HAP-1 (cell line): ENCODE measurements around the gene LCP1.
"Not testable (repeated sequence)": the region's sequence is repeated elsewhere in the genome, so short reads cannot be mapped to it uniquely, and the experiment has no call there.

Experiments used
- DNase-seq, 2 experiments: peaks; one replicate each; pipeline ENCODE4 v3.0.0-alpha.2; 2016 to 2020; ENCODE audit warnings: low spot score in 2 of 2
- H3K27me3 ChIP-seq: fragments of 250-450 bp; sonication (Bioruptor Pico); 2 replicates; pipeline ENCODE4 v1.5.1; 2020; ENCODE audit warnings: low read depth, mild to moderate bottlenecking, moderate library complexity
- H3K36me3 ChIP-seq: fragments of 250-450 bp; sonication (Bioruptor Pico); replicated peaks from 2 replicates; pipeline ENCODE4 v1.5.1; 2020; ENCODE audit warnings: mild to moderate bottlenecking
- H3K4me1 ChIP-seq: fragments of 250-450 bp; sonication (Bioruptor Pico); 2 replicates; pipeline ENCODE4 v1.5.1; 2020; ENCODE audit warnings: mild to moderate bottlenecking
- H3K4me3 ChIP-seq: fragments of 250-450 bp; sonication (Bioruptor Pico); 2 replicates; pipeline ENCODE4 v1.5.1; 2020; ENCODE audit warnings: mild to moderate bottlenecking, moderate library complexity
- H3K9me3 ChIP-seq: fragments of 250-450 bp; sonication (Bioruptor Pico); 2 replicates; pipeline ENCODE4 v1.5.1; 2020; ENCODE audit warnings: mild to moderate bottlenecking, moderate library complexity
- in situ Hi-C: fragments of 300-500 bp; cut with MboI; formaldehyde crosslinking; loops from 3 replicates; pipeline ENCODE4 v1.14.3; 2020; ENCODE audit warnings: low sequenced_read_pairs, inconsistent platforms, mixed read lengths

LCP1 gene

GRCh38 chr13:46181840-46182490 is at the start of gene LCP1:
LCP1 (minus strand) TSS chr13:46182177; CDS start chr13:46159662, 22,515 bp downstream.
- no peak within 1 kb of the TSS for H3K4me3 ChIP-seq
- H3K27me3 ChIP-seq = 0 out of 2 replicates have a peak, but pooled peaks cover under 1% of the 10 kb centered on the region
- no peaks in the 10 kb centered on the region for H3K4me1 ChIP-seq
- in situ Hi-C loops = no loop called here
- H3K9me3 ChIP-seq = no peaks in the 10 kb centered on the region
- no peak for DNase-seq
- H3K36me3 ChIP-seq = no peaks in the 10 kb centered on the region

- Histone ChIP-seq H3K36me3 (no peaks in the 10 kb centered on the region), H3K9me3 (no peaks in the 10 kb centered on the region), H3K27me3 (no peaks in the 10 kb centered on the region), H3K4me1 (no peaks in the 10 kb centered on the region), H3K4me3 (no peak overlapping the region)
- in situ Hi-C loops = no loop called here
- no peak for DNase-seq
These were observed 47.3 kb upstream of the LCP1 start for GRCh38 chr13:46229251-46229650.

GRCh38 chr13:46220234-46220633 is 38.3 kb upstream of the LCP1 start:
- H3K27me3 ChIP-seq, H3K4me3 ChIP-seq, H3K36me3 ChIP-seq, H3K4me1 ChIP-seq, in situ Hi-C loops, H3K9me3 ChIP-seq: not testable (repeated sequence)
- peak in 1 of 2 experiments; percentile 59 for DNase-seq

- H3K4me3 ChIP-seq, H3K27me3 ChIP-seq, H3K36me3 ChIP-seq, in situ Hi-C loops, DNase-seq, H3K9me3 ChIP-seq: not testable (repeated sequence)
- H3K4me1 ChIP-seq = peaks cover 11% of the 10 kb centered on the region
These were observed 32.8 kb upstream of the LCP1 start for GRCh38 chr13:46214741-46215140.

- no peak for DNase-seq
- Histone ChIP-seq H3K9me3 (no peaks in the 10 kb centered on the region), H3K4me3 (no peak overlapping the region), H3K36me3 (no peaks in the 10 kb centered on the region), H3K27me3 (no peaks in the 10 kb centered on the region), H3K4me1 (peaks cover 11% of the 10 kb centered on the region)
- in situ Hi-C loops = no loop called here
These were observed 31.3 kb upstream of the LCP1 start for GRCh38 chr13:46213242-46213641.

GRCh38 chr13:46211483-46212351 is 29.7 kb upstream of the LCP1 start, which contains the start of gene LRRC63:
LRRC63 (plus strand) TSS chr13:46211928; CDS start chr13:46213035, 1,107 bp downstream.
- Histone ChIP-seq H3K36me3 (no peaks in the 10 kb centered on the region), H3K4me1 (peaks cover 11% of the 10 kb centered on the region), H3K9me3 (no peaks in the 10 kb centered on the region), H3K4me3 (peak within 1 kb of the TSS; percentile 35), H3K27me3 (no peaks in the 10 kb centered on the region)
- peak; percentile 71 to 90 for DNase-seq
- in situ Hi-C loops = no loop called here

GRCh38 chr13:46211116-46211482 is 29.1 kb upstream of the LCP1 start:
- in situ Hi-C loops = no loop called here
- Histone ChIP-seq H3K36me3 (no peaks in the 10 kb centered on the region), H3K4me1 (peaks cover 11% of the 10 kb centered on the region), H3K9me3 (no peaks in the 10 kb centered on the region), H3K27me3 (no peaks in the 10 kb centered on the region), H3K4me3 (peak overlapping the region; percentile 35)
- DNase-seq = peak in 1 of 2 experiments; percentile 12

GRCh38 chr13:46210362-46211083 is 28.5 kb upstream of the LCP1 start:
- in situ Hi-C loops = no loop called here
- Histone ChIP-seq H3K36me3 (no peaks in the 10 kb centered on the region), H3K9me3 (no peaks in the 10 kb centered on the region), H3K4me3 (peak overlapping the region; percentile 35), H3K4me1 (peaks cover 11% of the 10 kb centered on the region), H3K27me3 (no peaks in the 10 kb centered on the region)
- peak in 1 of 2 experiments; percentile 22 for DNase-seq

GRCh38 chr13:46207828-46208227 is 25.9 kb upstream of the LCP1 start:
- Histone ChIP-seq H3K4me1 (peaks cover 11% of the 10 kb centered on the region), H3K4me3 (no peak overlapping the region), H3K9me3 (no peaks in the 10 kb centered on the region), H3K36me3 (no peaks in the 10 kb centered on the region), H3K27me3 (no peaks in the 10 kb centered on the region)
- DNase-seq = no peak
- in situ Hi-C loops = no loop called here

- DNase-seq = no peak
- Histone ChIP-seq H3K4me3 (no peak overlapping the region), H3K4me1 (peaks cover 4% of the 10 kb centered on the region; the same call in 1 of the 2 replicates), H3K9me3 (no peaks in the 10 kb centered on the region), H3K36me3 (no peaks in the 10 kb centered on the region), H3K27me3 (no peaks in the 10 kb centered on the region)
- in situ Hi-C loops = no loop called here
These were observed 24.2 kb upstream of the LCP1 start for GRCh38 chr13:46206143-46206542.

GRCh38 chr13:46202966-46203365 is 21.0 kb upstream of the LCP1 start:
- no peak for DNase-seq
- no peaks in the 10 kb centered on the region for H3K4me1 ChIP-seq
- in situ Hi-C loops = no loop called here
- no peaks in the 10 kb centered on the region for H3K9me3 ChIP-seq
- no peaks in the 10 kb centered on the region for H3K36me3 ChIP-seq
- H3K4me3 ChIP-seq = no peak overlapping the region
- no peaks in the 10 kb centered on the region for H3K27me3 ChIP-seq

- in situ Hi-C loops = no loop called here
- Histone ChIP-seq H3K4me1 (no peaks in the 10 kb centered on the region), H3K36me3 (no peaks in the 10 kb centered on the region), H3K9me3 (no peaks in the 10 kb centered on the region), H3K27me3 (no peaks in the 10 kb centered on the region), H3K4me3 (no peak overlapping the region)
- no peak for DNase-seq
These were observed 20.3 kb upstream of the LCP1 start for GRCh38 chr13:46202188-46202795.

- DNase-seq = no peak
- H3K27me3 ChIP-seq = no peaks in the 10 kb centered on the region
- in situ Hi-C loops = no loop called here
- H3K4me3 ChIP-seq = no peak overlapping the region
- H3K4me1 ChIP-seq = no peaks in the 10 kb centered on the region
- no peaks in the 10 kb centered on the region for H3K9me3 ChIP-seq
- H3K36me3 ChIP-seq = no peaks in the 10 kb centered on the region
These were observed 16.8 kb upstream of the LCP1 start for GRCh38 chr13:46198696-46199193.
